ENCODE data around the gene LRRN4.

DNA sequence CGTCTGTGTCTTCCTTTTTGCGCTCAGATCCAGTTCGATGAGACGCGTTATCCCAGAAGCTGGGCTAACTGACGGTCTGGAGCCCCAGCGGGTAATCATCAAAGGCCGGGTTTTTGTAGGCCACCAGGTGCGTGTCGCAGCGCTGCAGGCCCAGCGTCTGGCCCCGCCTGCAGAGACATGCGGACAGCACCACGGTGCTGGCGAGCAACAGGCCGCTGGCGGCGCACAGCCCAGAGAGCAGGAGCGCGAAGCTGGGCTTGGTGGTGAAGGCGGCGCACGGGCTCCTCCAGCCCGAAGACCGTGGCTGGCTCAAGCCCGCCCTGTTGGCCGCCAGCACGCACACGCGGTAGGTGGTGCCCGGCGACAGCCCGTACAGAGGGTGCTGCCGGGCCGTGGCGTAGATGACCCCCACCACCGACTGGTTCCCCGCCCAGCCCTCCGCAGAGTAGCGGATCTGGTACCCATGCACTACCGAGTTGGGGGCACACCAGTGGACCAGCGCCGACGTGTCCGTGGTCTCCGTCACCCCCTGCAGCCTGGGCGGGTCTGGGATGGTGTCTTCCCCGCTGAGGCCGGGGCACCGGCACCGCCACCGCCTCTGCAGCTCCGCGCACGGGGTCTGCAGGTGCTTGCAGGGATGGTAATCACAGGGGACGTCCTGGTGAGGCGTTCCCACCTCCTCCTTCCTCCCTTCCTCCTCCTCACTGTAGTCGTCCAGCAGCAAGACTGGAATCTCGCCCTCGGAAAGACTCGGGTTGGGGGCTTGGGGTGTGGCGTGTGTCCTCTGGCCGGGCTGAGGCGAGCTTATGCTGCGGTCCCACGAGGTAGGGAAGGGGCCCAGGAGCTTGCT, 12.7 kb downstream of the LRRN4 start:
- TF ChIP-seq ARNT (IDR thresholded peaks at IDR 0.05) (no peak), SP1 (IDR thresholded peaks at IDR 0.05) (no peak), FOXA1 (IDR thresholded peaks at IDR 0.05) (no peak), SUZ12 (IDR thresholded peaks at IDR 0.05) (no peak), ELF4 (IDR thresholded peaks at IDR 0.05) (no peak), FOXK2 (IDR thresholded peaks at IDR 0.05) (no peak), NFRKB (IDR thresholded peaks at IDR 0.05) (no peak), FOXM1 (IDR thresholded peaks at IDR 0.05; ENCODE audit: borderline replicate concordance) (no peak), HDGF (IDR thresholded peaks at IDR 0.05; ENCODE audit: borderline replicate concordance) (no peak), BHLHE40 (IDR thresholded peaks at IDR 0.05; ENCODE audit: borderline replicate concordance) (no peak), L3MBTL2 (conservative IDR thresholded peaks at IDR 0.05) (no peak), LEF1 (IDR thresholded peaks at IDR 0.05; ENCODE audit: borderline replicate concordance) (no peak), TARDBP (IDR thresholded peaks at IDR 0.05) (no peak), CTBP1 (IDR thresholded peaks at IDR 0.05; ENCODE audit: borderline replicate concordance) (no peak)

Measured in HEK293T (cell line).